Neural progenitor cell (in vitro differentiated cells): ENCODE results near the gene CMPK2.

Source experiments
- EZH2 ChIP-seq: fragments of 200-600 bp; sonication (generic); IDR thresholded peaks from 2 replicates; pipeline ENCODE4 v1.6.1; 2017; ENCODE audit warnings: antibody characterized with exemption, mild to moderate bottlenecking, moderate library complexity
- TF ChIP-seq, protein P1 (sequence below): fragments of 200-600 bp; sonication (generic); IDR thresholded peaks from 2 replicates; pipeline ENCODE4 v1.5.1; 2017; ENCODE audit warnings: antibody characterized with exemption, mild to moderate bottlenecking

DNA sequence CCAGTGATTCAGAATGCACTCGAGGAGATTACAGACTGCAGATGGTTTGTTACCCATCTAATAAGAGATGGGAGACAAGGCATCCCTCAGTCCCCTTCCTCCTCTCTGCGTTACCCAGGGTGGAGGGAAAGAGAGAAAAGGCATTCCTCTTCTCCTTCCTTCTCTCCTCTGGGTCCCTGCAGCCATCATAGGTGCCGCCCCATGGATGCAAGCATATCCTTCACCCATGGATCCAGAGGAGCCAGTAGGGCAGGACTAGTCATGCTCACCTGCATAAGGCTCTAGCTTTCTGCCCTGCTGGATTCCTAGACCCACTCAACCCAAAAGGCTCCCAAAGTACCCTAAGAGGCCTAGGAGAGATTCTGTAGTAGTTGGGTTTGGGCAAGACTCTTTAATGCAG is 20.4 kb downstream of the CMPK2 start:
- TF ChIP-seq, protein P1, sequence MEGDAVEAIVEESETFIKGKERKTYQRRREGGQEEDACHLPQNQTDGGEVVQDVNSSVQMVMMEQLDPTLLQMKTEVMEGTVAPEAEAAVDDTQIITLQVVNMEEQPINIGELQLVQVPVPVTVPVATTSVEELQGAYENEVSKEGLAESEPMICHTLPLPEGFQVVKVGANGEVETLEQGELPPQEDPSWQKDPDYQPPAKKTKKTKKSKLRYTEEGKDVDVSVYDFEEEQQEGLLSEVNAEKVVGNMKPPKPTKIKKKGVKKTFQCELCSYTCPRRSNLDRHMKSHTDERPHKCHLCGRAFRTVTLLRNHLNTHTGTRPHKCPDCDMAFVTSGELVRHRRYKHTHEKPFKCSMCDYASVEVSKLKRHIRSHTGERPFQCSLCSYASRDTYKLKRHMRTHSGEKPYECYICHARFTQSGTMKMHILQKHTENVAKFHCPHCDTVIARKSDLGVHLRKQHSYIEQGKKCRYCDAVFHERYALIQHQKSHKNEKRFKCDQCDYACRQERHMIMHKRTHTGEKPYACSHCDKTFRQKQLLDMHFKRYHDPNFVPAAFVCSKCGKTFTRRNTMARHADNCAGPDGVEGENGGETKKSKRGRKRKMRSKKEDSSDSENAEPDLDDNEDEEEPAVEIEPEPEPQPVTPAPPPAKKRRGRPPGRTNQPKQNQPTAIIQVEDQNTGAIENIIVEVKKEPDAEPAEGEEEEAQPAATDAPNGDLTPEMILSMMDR, result no peak
- TF ChIP-seq EZH2, result no peak
